K562 (cell line): ENCODE results near the gene RTBDN. TPM values are rescaled to one million over a fixed set of nuclear protein-coding genes. Genes with fewer than 3 reads are reported as not detected.

Source experiments
- CCAR2 ChIP-seq: fragments of 200-400 bp; formaldehyde crosslinking; IDR thresholded peaks from 2 replicates; pipeline ENCODE4 v1.6.1; 2017; ENCODE audit warnings: mild to moderate bottlenecking, low read depth, low read length
- DDX20 ChIP-seq: fragments of 450-650 bp; IDR thresholded peaks from 2 replicates; pipeline ENCODE4 v1.6.1; 2016; ENCODE audit warnings: missing genetic modification characterization, low read depth, mild to moderate bottlenecking, missing compliant biosample characterization, moderate library complexity
- ETS2 ChIP-seq: IDR thresholded peaks from 2 replicates; pipeline ENCODE4 v1.6.1; 2016; ENCODE audit warnings: borderline replicate concordance, missing genetic modification characterization, mild to moderate bottlenecking, moderate library complexity, missing compliant biosample characterization; ENCODE audit not compliant: poor library complexity, severe bottlenecking
- FOXK2 ChIP-seq, 2 experiments: fragments of 450-650 bp; IDR thresholded peaks in 1 of 2; conservative IDR thresholded peaks in 1 of 2; 2 replicates each; pipeline ENCODE4 v1.6.1; 2016; ENCODE audit warnings: low read depth in 2 of 2, mild to moderate bottlenecking in 1 of 2
- GABPB1 ChIP-seq: sonication (generic); formaldehyde crosslinking; IDR thresholded peaks from 2 replicates; pipeline ENCODE4 v1.8.0; 2022; ENCODE audit warnings: mild to moderate bottlenecking, missing genetic modification reagents
- HDAC1 ChIP-seq, 2 experiments: fragments of 450-650 bp; IDR thresholded peaks; 2 replicates each; pipeline ENCODE4 v1.6.1; 2016 to 2017; ENCODE audit warnings: inconsistent platforms in 1 of 2, mild to moderate bottlenecking in 1 of 2, moderate library complexity in 1 of 2
- HNRNPK ChIP-seq: fragments of 200-400 bp; formaldehyde crosslinking; IDR thresholded peaks from one replicate; pipeline ENCODE4 v1.6.1; 2018; ENCODE audit warnings: mild to moderate bottlenecking, low read depth, low read length; ENCODE audit not compliant: poor library complexity, severe bottlenecking
- JUND ChIP-seq, 2 experiments: IDR thresholded peaks; 2 replicates in 1 of 2; 3 replicates in 1 of 2; pipeline ENCODE4 v1.6.1; 2011; ENCODE audit warnings: borderline replicate concordance in 2 of 2, low read depth in 2 of 2, low read length in 2 of 2, improper control_type of control experiment in 1 of 2, missing biosample characterization in 1 of 2, missing genetic modification characterization in 1 of 2, missing genetic modification reagents in 1 of 2
- MAZ ChIP-seq, 2 experiments: fragments of 450-650 bp in 1 of 2; sonication (generic) in 1 of 2; formaldehyde crosslinking; IDR thresholded peaks in 1 of 2; conservative IDR thresholded peaks in 1 of 2; 2 replicates each; pipeline versions ENCODE4 v1.4.0 to v1.5.0; 2020; ENCODE audit warnings: mild to moderate bottlenecking in 1 of 2, missing genetic modification reagents in 1 of 2
- MLX ChIP-seq, 2 experiments: fragments of 450-650 bp in 1 of 2; sonication (generic) in 1 of 2; formaldehyde crosslinking; conservative IDR thresholded peaks; 2 replicates each; pipeline versions ENCODE4 v1.4.0 to v1.8.1; 2020 to 2022; ENCODE audit warnings: mild to moderate bottlenecking in 1 of 2, missing genetic modification reagents in 1 of 2
- MYC ChIP-seq, 2 experiments: fragments of 250-450 bp in 1 of 2; sonication (Bioruptor Pico) in 1 of 2; IDR thresholded peaks; 2 replicates each; pipeline versions ENCODE4 v1.5.1 to v1.6.1; 2012 to 2021; ENCODE audit warnings: low read depth in 2 of 2, borderline replicate concordance in 1 of 2, improper control_type of control experiment in 1 of 2, low read length in 1 of 2, mild to moderate bottlenecking in 1 of 2, moderate library complexity in 1 of 2
- PATZ1 ChIP-seq: fragments of 250-450 bp; sonication (Bioruptor Pico); IDR thresholded peaks from 2 replicates; pipeline ENCODE4 v1.5.0; 2020; ENCODE audit warnings: mild to moderate bottlenecking, borderline replicate concordance
- RB1 ChIP-seq: fragments of 450-650 bp; IDR thresholded peaks from 2 replicates; pipeline ENCODE4 v1.6.1; 2017; ENCODE audit warnings: low read depth, mild to moderate bottlenecking
- RNF2 ChIP-seq: sonication (generic); IDR thresholded peaks from 2 replicates; pipeline ENCODE4 v1.6.1; 2016
- SMAD4 ChIP-seq: fragments of 250-450 bp; sonication (Bioruptor Pico); conservative IDR thresholded peaks from 2 replicates; pipeline ENCODE4 v1.8.0; 2021; ENCODE audit warnings: inconsistent platforms, mild to moderate bottlenecking, moderate library complexity
- SNAPC5 ChIP-seq: fragments of 250-450 bp; sonication (Bioruptor Pico); IDR thresholded peaks from 2 replicates; pipeline ENCODE4 v1.8.0; 2021; ENCODE audit warnings: moderate library complexity, mild to moderate bottlenecking, inconsistent platforms
- SREBF2 ChIP-seq: sonication (generic); formaldehyde crosslinking; IDR thresholded peaks from 2 replicates; pipeline ENCODE4 v1.4.0; 2020; ENCODE audit warnings: mild to moderate bottlenecking, missing genetic modification reagents
- TARDBP ChIP-seq: fragments of 450-650 bp; IDR thresholded peaks from 2 replicates; pipeline ENCODE4 v1.6.1; 2016
- TCF15 ChIP-seq: fragments of 250-450 bp; sonication (Bioruptor Pico); IDR thresholded peaks from 2 replicates; pipeline ENCODE4 v1.8.0; 2022; ENCODE audit warnings: moderate library complexity, mild to moderate bottlenecking, inconsistent platforms
- THRAP3 ChIP-seq: fragments of 450-650 bp; IDR thresholded peaks from 2 replicates; pipeline ENCODE4 v1.6.1; 2016; ENCODE audit warnings: mild to moderate bottlenecking, inconsistent platforms, borderline replicate concordance
- ZNF444 ChIP-seq: fragments of 250-450 bp; sonication (Bioruptor Pico); IDR thresholded peaks from 2 replicates; pipeline ENCODE4 v1.4.0; 2020; ENCODE audit warnings: mild to moderate bottlenecking, moderate library complexity
- polyA plus RNA-seq, 8 experiments: library from polyadenylated mRNA; depleted of rRNA in 4 of 8; stranded (reverse) in 5 of 8; unstranded in 3 of 8; fragments of >200 nt; fragmentation: Nextera tagmentation in 2 of 8; fragmentation: Illumina TruSeq in 1 of 8; extraction: Ambion mirVana in 2 of 8; extraction: Trizol in 1 of 8; gene quantifications; 2 replicates each; pipeline versions ENCODE4 v1.2.1 to v1.2.3, GENCODE V29; 2011 to 2014; ENCODE audit warnings: inconsistent platforms in 1 of 8, missing spikeins in 1 of 8
- total RNA-seq, 7 experiments: library from RNA; depleted of rRNA in 6 of 7; stranded (reverse); fragments of >200 nt in 6 of 7; fragmentation: Illumina TruSeq in 2 of 7; extraction: Trizol in 2 of 7; gene quantifications; 2 replicates each; pipeline versions ENCODE4 v1.2.1 to v1.2.3, GENCODE V29; 2011 to 2021; ENCODE audit warnings: low replicate concordance in 1 of 7

RTBDN gene
- total and polyA plus RNA-seq, 9 of the 15 experiments (the other 6 are each of a cell fraction or from before 2014, with no cell fraction given): 0.20 to 2.3 (median 0.72) TPM; not detected in 1

- TF ChIP-seq MLX (CRISPR knock-in tag; conservative IDR thresholded peaks at IDR 0.05): no peak
- no peak for TF ChIP-seq ZNF444 (CRISPR knock-in tag)
- no peak for TF ChIP-seq SNAPC5
- TF ChIP-seq TCF15 (CRISPR knock-in tag): no peak
- TF ChIP-seq GABPB1 (CRISPR knock-in tag): 0 out of 2 replicates have a peak, but pooled peaks have one; percentile 39
- no peak for TF ChIP-seq PATZ1 (CRISPR knock-in tag)
- no peak for TF ChIP-seq FOXK2 (conservative IDR thresholded peaks at IDR 0.05 in 1 of 2, IDR thresholded peaks at IDR 0.05 in 1 of 2; ENCODE audit: low read depth in 2 of 2)
- no peak for TF ChIP-seq JUND (IDR thresholded peaks at IDR 0.05; ENCODE audit: borderline replicate concordance, low read depth, low read length)
- TF ChIP-seq JUND (tag; IDR thresholded peaks at IDR 0.05; ENCODE audit: borderline replicate concordance, low read depth, low read length): no peak
- TF ChIP-seq DDX20 (tag): no peak
- no peak for TF ChIP-seq THRAP3
- TF ChIP-seq HNRNPK: no peak
- TF ChIP-seq RB1: peak; percentile 53
- 0 out of 4 replicates have a peak, but pooled peaks of 1 of the 2 experiments have one; percentile 24 for TF ChIP-seq HDAC1 (IDR thresholded peaks at IDR 0.05)
- no peak for TF ChIP-seq ETS2 (tag)
- TF ChIP-seq CCAR2: no peak
- no peak for TF ChIP-seq TARDBP
- no peak for TF ChIP-seq MYC (IDR thresholded peaks at IDR 0.05; ENCODE audit: low read depth, low read length)
- no peak for TF ChIP-seq MYC (CRISPR knock-in tag; IDR thresholded peaks at IDR 0.05; ENCODE audit: borderline replicate concordance, low read depth)
- TF ChIP-seq RNF2: no peak
- TF ChIP-seq MAZ (CRISPR knock-in tag; conservative IDR thresholded peaks at IDR 0.05 in 1 of 2, IDR thresholded peaks at IDR 0.05 in 1 of 2): peak; percentile 72 to 78
- no peak for TF ChIP-seq SMAD4 (CRISPR knock-in tag)
- no peak for TF ChIP-seq SREBF2 (CRISPR knock-in tag)
Observed at GRCh38 chr19:12833738-12834565, 427 bp downstream of the RTBDN start (continued).
